ENCODE results near the gene TIPARP. TPM values are rescaled to one million over a fixed set of nuclear protein-coding genes. Genes with fewer than 3 reads are reported as not detected.

The TIPARP gene
- total RNA-seq, 1 experiment from 2014 or later, result 20.4 TPM

- H3K9me2 ChIP-seq (replicated peaks; ENCODE audit: insufficient read depth, low read length), result no peaks in the 10 kb centered on the region
- DNase-seq, result no peak
- no peak overlapping the region for H3K4me3 ChIP-seq (ENCODE audit: low read length)
- H3K27ac ChIP-seq (ENCODE audit: low read length), result no peak overlapping the region
- H3K27me3 ChIP-seq (ENCODE audit: low read length), result no peaks in the 10 kb centered on the region
- H3K4me1 ChIP-seq (ENCODE audit: low read length), result no peaks in the 10 kb centered on the region
- no peaks in the 10 kb centered on the region for H3K9me3 ChIP-seq (ENCODE audit: low read length)
- no peaks in the 10 kb centered on the region for H3K36me3 ChIP-seq (ENCODE audit: insufficient read depth, low read length)
- H3K4me2 ChIP-seq (ENCODE audit: low read depth, low read length, poor library complexity, severe bottlenecking), result no peak overlapping the region
- no peaks in the 10 kb centered on the region for H4K20me1 ChIP-seq (ENCODE audit: insufficient read depth, low read depth, low read length)
- H2AFZ ChIP-seq (ENCODE audit: low read length), result no peak overlapping the region
- H3K79me2 ChIP-seq (ENCODE audit: low read length), result no peaks in the 10 kb centered on the region
- H3K9ac ChIP-seq (ENCODE audit: low read length), result no peak overlapping the region
Observed at GRCh38 chr3:156655819-156656550, 18.4 kb upstream of the TIPARP start.

- Histone ChIP-seq H3K4me1 (ENCODE audit: low read length) (no peaks in the 10 kb centered on the region), H3K79me2 (ENCODE audit: low read length) (no peaks in the 10 kb centered on the region), H2AFZ (ENCODE audit: low read length) (no peak overlapping the region), H3K27ac (ENCODE audit: low read length) (no peak overlapping the region), H4K20me1 (ENCODE audit: insufficient read depth, low read depth, low read length) (no peaks in the 10 kb centered on the region), H3K9me3 (ENCODE audit: low read length) (no peaks in the 10 kb centered on the region), H3K27me3 (ENCODE audit: low read length) (no peaks in the 10 kb centered on the region), H3K4me2 (ENCODE audit: low read depth, low read length, poor library complexity, severe bottlenecking) (no peak overlapping the region), H3K36me3 (ENCODE audit: insufficient read depth, low read length) (no peaks in the 10 kb centered on the region), H3K9ac (ENCODE audit: low read length) (no peak overlapping the region), H3K4me3 (ENCODE audit: low read length) (no peak overlapping the region), H3K9me2 (replicated peaks; ENCODE audit: insufficient read depth, low read length) (no peaks in the 10 kb centered on the region)
- DNase-seq, result no peak
Observed at GRCh38 chr3:156657440-156657839, 16.9 kb upstream of the TIPARP start.

- no peaks in the 10 kb centered on the region for H3K36me3 ChIP-seq (ENCODE audit: insufficient read depth, low read length)
- no peaks in the 10 kb centered on the region for H3K27me3 ChIP-seq (ENCODE audit: low read length)
- H4K20me1 ChIP-seq (ENCODE audit: insufficient read depth, low read depth, low read length), result no peaks in the 10 kb centered on the region
- H2AFZ ChIP-seq (ENCODE audit: low read length), result no peak overlapping the region
- no peaks in the 10 kb centered on the region for H3K79me2 ChIP-seq (ENCODE audit: low read length)
- no peaks in the 10 kb centered on the region for H3K9me2 ChIP-seq (replicated peaks; ENCODE audit: insufficient read depth, low read length)
- H3K9me3 ChIP-seq (ENCODE audit: low read length), result no peaks in the 10 kb centered on the region
- no peak overlapping the region for H3K4me2 ChIP-seq (ENCODE audit: low read depth, low read length, poor library complexity, severe bottlenecking)
- no peak for DNase-seq
- no peaks in the 10 kb centered on the region for H3K4me1 ChIP-seq (ENCODE audit: low read length)
- no peak overlapping the region for H3K27ac ChIP-seq (ENCODE audit: low read length)
- H3K4me3 ChIP-seq (ENCODE audit: low read length), result no peak overlapping the region
- H3K9ac ChIP-seq (ENCODE audit: low read length), result no peak overlapping the region
Observed at GRCh38 chr3:156657862-156658731, 16.3 kb upstream of the TIPARP start.

GRCh38 chr3:156658732-156659090, 15.7 kb upstream of the TIPARP start:
- H3K27me3 ChIP-seq (ENCODE audit: low read length), result no peaks in the 10 kb centered on the region
- no peaks in the 10 kb centered on the region for H3K9me2 ChIP-seq (replicated peaks; ENCODE audit: insufficient read depth, low read length)
- H3K4me3 ChIP-seq (ENCODE audit: low read length), result no peak overlapping the region
- no peaks in the 10 kb centered on the region for H3K79me2 ChIP-seq (ENCODE audit: low read length)
- no peak overlapping the region for H3K4me2 ChIP-seq (ENCODE audit: low read depth, low read length, poor library complexity, severe bottlenecking)
- DNase-seq, result no peak
- H3K4me1 ChIP-seq (ENCODE audit: low read length), result no peaks in the 10 kb centered on the region
- H4K20me1 ChIP-seq (ENCODE audit: insufficient read depth, low read depth, low read length), result no peaks in the 10 kb centered on the region
- H3K27ac ChIP-seq (ENCODE audit: low read length), result no peak overlapping the region
- no peaks in the 10 kb centered on the region for H3K9me3 ChIP-seq (ENCODE audit: low read length)
- H3K9ac ChIP-seq (ENCODE audit: low read length), result no peak overlapping the region
- H2AFZ ChIP-seq (ENCODE audit: low read length), result no peak overlapping the region
- H3K36me3 ChIP-seq (ENCODE audit: insufficient read depth, low read length), result no peaks in the 10 kb centered on the region

GRCh38 chr3:156659260-156659659, 15.1 kb upstream of the TIPARP start:
- Histone ChIP-seq H3K9ac (ENCODE audit: low read length) (no peak overlapping the region), H3K79me2 (ENCODE audit: low read length) (no peaks in the 10 kb centered on the region), H3K27me3 (ENCODE audit: low read length) (no peaks in the 10 kb centered on the region), H3K36me3 (ENCODE audit: insufficient read depth, low read length) (no peaks in the 10 kb centered on the region), H4K20me1 (ENCODE audit: insufficient read depth, low read depth, low read length) (no peaks in the 10 kb centered on the region), H3K27ac (ENCODE audit: low read length) (no peak overlapping the region), H3K4me1 (ENCODE audit: low read length) (no peaks in the 10 kb centered on the region), H2AFZ (ENCODE audit: low read length) (no peak overlapping the region), H3K4me2 (ENCODE audit: low read depth, low read length, poor library complexity, severe bottlenecking) (no peak overlapping the region), H3K9me3 (ENCODE audit: low read length) (no peaks in the 10 kb centered on the region), H3K9me2 (replicated peaks; ENCODE audit: insufficient read depth, low read length) (no peaks in the 10 kb centered on the region), H3K4me3 (ENCODE audit: low read length) (no peak overlapping the region)
- no peak for DNase-seq

GRCh38 chr3:156661155-156661554, 13.2 kb upstream of the TIPARP start:
- Histone ChIP-seq H3K27me3 (ENCODE audit: low read length) (no peaks in the 10 kb centered on the region), H3K9ac (ENCODE audit: low read length) (no peak overlapping the region), H3K27ac (ENCODE audit: low read length) (no peak overlapping the region), H3K9me3 (ENCODE audit: low read length) (no peaks in the 10 kb centered on the region), H4K20me1 (ENCODE audit: insufficient read depth, low read depth, low read length) (no peaks in the 10 kb centered on the region), H2AFZ (ENCODE audit: low read length) (no peak overlapping the region), H3K36me3 (ENCODE audit: insufficient read depth, low read length) (no peaks in the 10 kb centered on the region), H3K4me3 (ENCODE audit: low read length) (no peak overlapping the region), H3K9me2 (replicated peaks; ENCODE audit: insufficient read depth, low read length) (no peaks in the 10 kb centered on the region), H3K4me2 (ENCODE audit: low read depth, low read length, poor library complexity, severe bottlenecking) (no peak overlapping the region), H3K79me2 (ENCODE audit: low read length) (no peaks in the 10 kb centered on the region), H3K4me1 (ENCODE audit: low read length) (no peaks in the 10 kb centered on the region)
- no peak for DNase-seq

- no peaks in the 10 kb centered on the region for H3K4me1 ChIP-seq (ENCODE audit: low read length)
Observed at GRCh38 chr3:156664011-156664830, 10.2 kb upstream of the TIPARP start.

GRCh38 chr3:156664831-156665178, 9.6 kb upstream of the TIPARP start:
- Histone ChIP-seq H4K20me1 (ENCODE audit: insufficient read depth, low read depth, low read length) (no peaks in the 10 kb centered on the region), H3K4me3 (ENCODE audit: low read length) (no peak overlapping the region), H3K4me1 (ENCODE audit: low read length) (no peaks in the 10 kb centered on the region), H3K36me3 (ENCODE audit: insufficient read depth, low read length) (no peaks in the 10 kb centered on the region), H3K9me3 (ENCODE audit: low read length) (no peaks in the 10 kb centered on the region), H3K27ac (ENCODE audit: low read length) (no peak overlapping the region), H3K4me2 (ENCODE audit: low read depth, low read length, poor library complexity, severe bottlenecking) (no peak overlapping the region), H3K79me2 (ENCODE audit: low read length) (no peaks in the 10 kb centered on the region), H3K27me3 (ENCODE audit: low read length) (no peaks in the 10 kb centered on the region), H3K9me2 (replicated peaks; ENCODE audit: insufficient read depth, low read length) (no peaks in the 10 kb centered on the region), H2AFZ (ENCODE audit: low read length) (no peak overlapping the region), H3K9ac (ENCODE audit: low read length) (no peak overlapping the region)
- no peak for DNase-seq

More at GRCh38 chr3:156664011-156664830, 10.2 kb upstream of the TIPARP start:
- Histone ChIP-seq H3K27me3 (ENCODE audit: low read length) (no peaks in the 10 kb centered on the region), H3K4me2 (ENCODE audit: low read depth, low read length, poor library complexity, severe bottlenecking) (no peak overlapping the region), H3K4me3 (ENCODE audit: low read length) (no peak overlapping the region), H2AFZ (ENCODE audit: low read length) (no peak overlapping the region), H3K9ac (ENCODE audit: low read length) (no peak overlapping the region), H3K9me2 (replicated peaks; ENCODE audit: insufficient read depth, low read length) (no peaks in the 10 kb centered on the region), H3K79me2 (ENCODE audit: low read length) (no peaks in the 10 kb centered on the region), H3K36me3 (ENCODE audit: insufficient read depth, low read length) (no peaks in the 10 kb centered on the region), H3K27ac (ENCODE audit: low read length) (no peak overlapping the region), H4K20me1 (ENCODE audit: insufficient read depth, low read depth, low read length) (no peaks in the 10 kb centered on the region), H3K9me3 (ENCODE audit: low read length) (no peaks in the 10 kb centered on the region)
- DNase-seq, result no peak
